NCI-H345 treated with DMSO at 0.1 percent for 48 hours (cell line): Measurements from ENCODE around the gene FARS2.
A peak's percentile ranks its signal among the peaks of the same experiment; 100 is the strongest.

Experiments
- DNase-seq: peaks from one replicate; lab custom pipeline; 2025; ENCODE audit not compliant: unreplicated experiment; lab: John Stamatoyannopoulos, UW

Gene FARS2

GRCh38 chr6:5461365-5461764, 200.1 kb downstream of the FARS2 start:
- no peak for DNase-seq

DNA sequence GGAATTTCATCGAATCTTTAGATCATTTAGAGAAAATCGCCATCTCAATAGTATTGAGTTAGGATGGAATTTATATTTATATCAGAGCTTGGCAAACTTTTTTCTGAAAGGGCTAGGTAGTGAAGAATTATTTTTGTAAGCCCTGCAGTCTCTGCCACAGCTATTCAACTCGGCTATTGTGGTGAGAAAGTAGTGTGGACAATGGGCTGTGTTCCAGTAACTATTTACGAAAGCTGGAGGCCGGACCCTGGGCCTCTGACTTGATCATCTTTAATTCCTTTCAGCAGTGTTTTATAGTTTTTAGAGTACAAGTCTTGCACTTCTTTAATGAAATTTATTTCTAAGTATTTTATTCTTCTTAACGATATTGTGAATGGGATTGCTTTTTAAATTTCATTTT, 201.5 kb downstream of the FARS2 start:
- no peak for DNase-seq

- no peak for DNase-seq
These were observed 202.4 kb downstream of the FARS2 start for GRCh38 chr6:5463690-5464089.

- DNase-seq = no peak
These were observed 203.0 kb downstream of the FARS2 start for GRCh38 chr6:5464099-5464885.

DNA sequence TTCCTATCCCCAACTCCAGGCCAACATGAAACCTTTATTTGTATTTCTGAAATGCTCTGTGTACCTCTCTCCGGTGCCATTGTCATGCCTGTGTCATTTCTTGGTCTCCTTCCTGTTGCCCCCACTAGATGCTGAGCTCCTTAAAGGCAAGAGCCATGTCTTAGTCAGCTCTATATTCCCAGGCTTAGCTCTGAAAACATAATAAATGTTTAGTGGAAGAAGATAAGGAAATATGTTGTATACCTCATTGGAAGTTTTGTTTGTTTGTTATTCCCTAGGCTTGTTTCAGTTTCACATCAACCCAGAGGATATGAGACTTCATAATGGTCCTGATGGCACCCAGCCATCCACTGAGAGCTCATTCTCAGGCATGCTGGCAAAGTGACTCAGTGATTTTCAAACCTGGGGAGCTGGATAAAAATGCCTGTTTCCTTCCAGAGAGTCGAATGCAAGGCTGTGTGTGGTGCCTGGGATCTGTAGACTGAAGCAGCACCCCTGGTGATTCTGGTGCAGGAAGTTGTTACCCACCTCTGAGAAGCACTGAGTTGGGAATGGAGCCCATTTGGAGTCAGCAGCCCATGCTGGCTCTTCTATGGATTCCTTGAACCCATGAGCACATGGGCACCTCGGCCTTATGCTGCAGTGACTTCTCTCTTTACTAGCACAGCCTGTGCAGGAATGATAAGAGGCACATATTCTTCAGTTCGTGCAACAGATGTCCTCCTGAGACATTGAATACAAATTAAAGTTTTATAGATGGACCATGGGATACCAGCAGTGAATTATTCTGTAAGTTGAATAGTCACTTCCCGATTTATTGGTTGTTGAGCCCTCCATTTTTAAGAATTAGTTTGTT, 205.2 kb downstream of the FARS2 start:
- DNase-seq = no peak

GRCh38 chr6:5468586-5468985, 207.3 kb downstream of the FARS2 start:
- DNase-seq = no peak

DNA sequence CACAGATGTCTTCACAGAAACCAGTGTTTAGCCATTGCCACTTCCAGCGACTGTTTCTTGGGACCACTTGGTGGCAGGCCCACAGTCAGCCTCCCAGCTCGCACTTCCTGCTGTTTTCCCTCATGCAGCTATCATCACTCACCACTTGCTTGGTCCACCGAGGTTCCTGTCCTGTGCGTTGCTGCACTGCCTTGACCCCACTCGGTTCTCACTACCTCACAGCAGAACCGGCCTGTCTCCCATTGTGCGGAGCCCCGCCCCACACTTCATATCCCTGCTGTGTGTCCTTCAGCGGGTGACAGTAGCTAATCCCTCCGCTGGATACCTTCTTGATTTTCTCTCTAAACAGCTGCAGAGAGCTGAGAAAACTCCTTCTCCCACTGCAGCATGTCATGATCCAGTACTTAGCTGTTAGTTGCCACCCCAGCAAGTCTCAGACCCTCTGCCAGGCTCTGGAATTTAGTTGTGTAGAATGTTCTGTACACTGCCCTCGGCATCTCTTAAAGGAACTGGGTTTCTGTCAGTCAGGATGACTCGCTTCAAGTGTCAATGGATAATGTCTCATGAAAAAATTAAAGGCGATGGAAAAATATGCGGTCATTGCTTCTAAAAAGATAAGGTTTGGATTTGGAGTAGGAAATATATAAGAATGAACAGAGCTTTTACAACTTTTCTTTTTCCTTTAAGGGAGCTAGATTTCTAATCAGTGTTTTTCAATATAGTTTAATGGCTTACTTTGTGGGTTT, 208.0 kb downstream of the FARS2 start:
- no peak for DNase-seq

DNA sequence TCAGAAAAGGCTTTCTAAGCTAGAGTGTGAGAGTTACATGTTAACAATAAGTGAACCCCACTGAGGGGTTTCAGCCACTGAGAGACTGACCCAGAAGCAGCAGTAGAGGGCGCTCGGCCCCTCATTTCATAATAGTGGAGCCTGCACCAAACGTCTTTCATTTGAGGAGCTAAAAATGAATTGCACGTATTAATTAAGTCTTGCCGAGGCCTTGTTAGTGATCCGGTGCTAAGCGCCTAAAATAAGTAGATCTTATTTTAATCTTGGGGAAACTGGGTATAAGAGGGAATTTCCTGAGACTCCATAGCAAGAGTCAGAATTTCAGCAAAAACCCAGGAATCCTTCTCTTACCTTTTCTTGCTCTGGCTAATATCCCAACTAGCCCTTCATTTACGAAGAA, 209.7 kb downstream of the FARS2 start:
- DNase-seq = peak; percentile 21

GRCh38 chr6:5471637-5472398, 210.5 kb downstream of the FARS2 start:
- no peak for DNase-seq

GRCh38 chr6:5472571-5472970, 211.3 kb downstream of the FARS2 start:
- no peak for DNase-seq

- DNase-seq = no peak
These were observed 214.5 kb downstream of the FARS2 start for GRCh38 chr6:5475779-5476178.

- no peak for DNase-seq
These were observed 217.1 kb downstream of the FARS2 start for GRCh38 chr6:5478380-5478779.

- DNase-seq = no peak
These were observed 219.7 kb downstream of the FARS2 start for GRCh38 chr6:5481033-5481432.

- DNase-seq = no peak
These were observed 220.4 kb downstream of the FARS2 start for GRCh38 chr6:5481750-5482149.

- no peak for DNase-seq
These were observed 221.3 kb downstream of the FARS2 start for GRCh38 chr6:5482619-5483018.

- DNase-seq = no peak
These were observed 223.4 kb downstream of the FARS2 start for GRCh38 chr6:5484692-5485091.

GRCh38 chr6:5486214-5486613, 224.9 kb downstream of the FARS2 start:
- no peak for DNase-seq

DNA sequence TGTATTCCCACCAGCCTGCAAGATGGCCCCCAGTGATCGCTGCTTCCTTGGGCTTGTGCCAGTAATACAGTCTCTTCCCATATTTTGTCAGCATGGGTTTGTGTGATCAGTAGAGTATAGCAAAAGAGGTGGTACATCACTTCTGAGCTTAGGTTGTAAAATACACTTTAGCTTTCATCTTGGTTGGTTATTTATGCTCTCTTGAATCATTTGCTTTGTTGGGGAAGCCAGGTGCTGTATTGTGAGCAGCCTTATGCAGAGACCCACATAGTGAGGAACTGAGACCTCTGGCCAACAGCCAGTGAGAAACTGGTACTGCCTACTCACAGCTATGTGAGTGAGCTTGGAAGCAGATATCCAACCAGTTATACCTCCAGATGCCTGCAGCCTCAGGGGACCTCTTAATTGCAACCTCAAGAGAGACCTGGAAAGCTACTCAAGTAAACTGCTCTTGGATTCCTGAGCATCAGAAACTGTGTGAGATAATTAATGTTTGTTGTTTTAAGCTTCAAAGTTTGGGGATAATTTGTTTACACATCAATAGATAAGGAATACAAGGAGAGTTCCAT, 229.3 kb downstream of the FARS2 start:
- peak; percentile 49 for DNase-seq

DNA sequence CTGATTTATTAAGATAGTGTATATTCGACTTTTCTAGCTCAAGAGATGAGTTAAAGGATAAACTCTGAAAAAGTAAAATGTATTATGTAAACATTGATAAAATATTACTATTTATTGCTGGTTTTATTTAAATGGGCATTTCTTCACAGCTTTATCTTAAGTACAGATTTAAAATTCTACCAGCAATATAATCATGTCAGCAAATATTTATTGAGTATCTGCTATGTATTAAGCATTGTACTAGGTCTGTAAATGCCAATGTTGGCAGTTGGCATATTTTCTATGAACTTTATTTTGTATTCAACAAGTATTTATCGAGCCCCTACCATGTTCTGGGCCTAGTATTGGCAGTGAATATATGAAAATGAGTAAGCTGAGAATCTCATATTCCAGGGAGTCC, 231.0 kb downstream of the FARS2 start:
- no peak for DNase-seq

DNA sequence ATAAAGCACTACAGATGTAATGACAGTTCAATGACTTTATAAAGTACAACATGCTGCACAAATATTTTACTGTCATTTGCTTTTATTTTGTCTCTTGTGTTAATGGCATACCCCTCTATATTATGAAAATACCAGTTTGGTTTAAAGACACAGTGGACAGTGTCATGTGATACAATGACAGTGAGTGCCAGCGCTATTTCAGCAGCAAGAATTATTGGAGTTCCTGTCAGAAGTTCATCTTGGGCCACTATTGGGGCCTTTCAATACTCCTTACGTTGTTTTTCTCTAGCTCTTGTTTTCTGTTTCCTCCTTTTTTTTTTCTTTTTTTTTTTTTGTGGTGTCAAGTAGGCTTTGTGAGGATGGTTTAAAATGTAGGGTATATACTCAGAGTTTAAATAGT, 232.5 kb downstream of the FARS2 start:
- DNase-seq = no peak
